Measurements from ENCODE around the gene ZFAND3.
"Not testable (repeated sequence)": the region's sequence is repeated elsewhere in the genome, so short reads cannot be mapped to it uniquely, and the experiment has no call there.

The ZFAND3 gene

DNA sequence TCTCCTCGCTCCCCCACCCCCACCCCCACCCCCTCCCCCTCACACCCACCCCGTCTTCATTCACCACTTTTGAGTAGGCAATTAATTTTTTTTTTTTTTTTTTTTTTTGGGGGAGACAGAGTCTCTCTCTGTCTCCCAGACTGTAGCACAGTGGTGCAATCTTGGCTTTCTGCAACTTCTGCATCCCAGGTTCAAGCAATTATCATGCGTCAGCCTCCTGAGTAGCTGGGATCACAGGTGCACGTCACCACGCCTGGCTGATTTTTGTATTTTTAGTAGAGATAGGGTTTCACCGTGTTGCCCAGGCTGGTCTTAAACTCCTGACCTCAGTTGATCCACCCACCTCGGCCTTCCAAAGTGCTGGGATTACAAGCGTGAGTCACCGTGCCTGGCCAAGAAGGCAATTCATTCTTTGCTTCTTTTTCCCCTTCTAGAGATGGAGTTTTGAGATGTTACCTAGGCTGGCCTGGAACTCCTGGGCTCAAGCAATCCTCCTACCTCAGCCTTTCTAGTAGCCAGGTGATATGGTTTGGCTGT is 230.4 kb downstream of the ZFAND3 start:
- DNase-seq (ENCODE audit: low spot score) = not testable (repeated sequence)

GRCh38 chr6:38051819-38052434 is 232.4 kb downstream of the ZFAND3 start:
- no peak for DNase-seq (ENCODE audit: low spot score)

- DNase-seq (ENCODE audit: low spot score) = no peak
Observed at GRCh38 chr6:38054527-38055202, 235.1 kb downstream of the ZFAND3 start.

DNA sequence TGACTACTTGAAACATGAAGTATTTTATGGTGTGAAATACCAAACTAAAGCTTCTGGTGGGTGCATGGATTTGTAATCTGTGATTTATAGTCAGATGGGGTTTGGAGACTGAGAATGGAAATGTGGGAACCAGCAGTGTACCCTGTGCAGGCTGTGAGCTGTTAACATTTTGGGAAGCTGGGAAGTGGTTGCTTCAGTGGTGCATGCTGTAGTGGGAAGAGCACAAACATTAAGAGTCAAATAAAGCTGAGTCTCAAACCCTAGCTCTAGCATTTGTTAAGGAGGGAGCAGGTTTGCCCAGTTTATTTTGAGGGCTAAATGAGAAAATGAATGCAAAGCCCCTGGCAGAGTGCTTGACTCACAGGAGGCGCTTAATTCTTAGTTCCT is 235.7 kb downstream of the ZFAND3 start:
- no peak for DNase-seq (ENCODE audit: low spot score)

GRCh38 chr6:38056361-38056760 is 236.8 kb downstream of the ZFAND3 start:
- DNase-seq (ENCODE audit: low spot score) = no peak

- peak; percentile 55 for DNase-seq (ENCODE audit: low spot score)
Observed at GRCh38 chr6:38057994-38058393, 238.5 kb downstream of the ZFAND3 start.

GRCh38 chr6:38062066-38062465 is 242.5 kb downstream of the ZFAND3 start:
- no peak for DNase-seq (ENCODE audit: low spot score)

DNA sequence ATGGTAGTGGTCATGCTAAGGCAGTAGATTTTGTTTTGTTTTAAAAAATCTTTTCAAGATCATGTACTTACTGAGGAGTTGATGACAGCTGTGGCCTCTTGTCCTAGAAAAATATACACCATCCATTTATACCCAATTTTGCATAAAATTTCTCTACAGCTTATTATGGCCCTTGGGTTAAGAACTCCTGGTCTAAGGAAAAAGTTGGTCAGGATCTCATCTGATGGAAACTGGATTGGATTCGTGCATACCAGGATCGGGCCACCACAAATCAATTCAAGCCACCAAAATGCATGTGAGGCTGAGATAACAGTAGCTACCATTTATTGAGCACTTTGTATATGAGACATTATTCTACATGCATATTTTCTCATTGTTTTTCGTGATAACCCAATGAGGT is 244.4 kb downstream of the ZFAND3 start:
- no peak for DNase-seq (ENCODE audit: low spot score)

DNA sequence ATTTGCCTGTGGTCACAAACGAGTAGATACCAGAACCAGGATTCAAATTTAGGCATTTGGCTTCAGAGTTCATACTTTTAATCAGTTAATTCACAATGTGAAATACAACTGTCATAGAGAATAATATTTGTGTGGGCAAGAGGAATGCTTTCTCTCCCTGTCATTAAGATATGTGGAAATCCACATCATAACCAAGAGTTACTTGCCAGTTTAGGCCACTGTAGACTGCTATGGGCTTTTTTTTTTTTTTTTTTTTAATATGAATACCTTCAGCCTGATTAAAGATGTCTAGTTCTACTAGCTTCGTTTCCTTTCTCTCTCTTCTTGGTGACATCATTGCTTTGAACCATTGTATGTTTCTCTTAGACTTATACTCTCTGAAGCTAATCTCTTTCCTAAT is 244.9 kb downstream of the ZFAND3 start:
- no peak for DNase-seq (ENCODE audit: low spot score)

- no peak for DNase-seq (ENCODE audit: low spot score)
Observed at GRCh38 chr6:38065734-38066305, 246.3 kb downstream of the ZFAND3 start.

- no peak for DNase-seq (ENCODE audit: low spot score)
Observed at GRCh38 chr6:38067263-38067980, 247.9 kb downstream of the ZFAND3 start.

DNA sequence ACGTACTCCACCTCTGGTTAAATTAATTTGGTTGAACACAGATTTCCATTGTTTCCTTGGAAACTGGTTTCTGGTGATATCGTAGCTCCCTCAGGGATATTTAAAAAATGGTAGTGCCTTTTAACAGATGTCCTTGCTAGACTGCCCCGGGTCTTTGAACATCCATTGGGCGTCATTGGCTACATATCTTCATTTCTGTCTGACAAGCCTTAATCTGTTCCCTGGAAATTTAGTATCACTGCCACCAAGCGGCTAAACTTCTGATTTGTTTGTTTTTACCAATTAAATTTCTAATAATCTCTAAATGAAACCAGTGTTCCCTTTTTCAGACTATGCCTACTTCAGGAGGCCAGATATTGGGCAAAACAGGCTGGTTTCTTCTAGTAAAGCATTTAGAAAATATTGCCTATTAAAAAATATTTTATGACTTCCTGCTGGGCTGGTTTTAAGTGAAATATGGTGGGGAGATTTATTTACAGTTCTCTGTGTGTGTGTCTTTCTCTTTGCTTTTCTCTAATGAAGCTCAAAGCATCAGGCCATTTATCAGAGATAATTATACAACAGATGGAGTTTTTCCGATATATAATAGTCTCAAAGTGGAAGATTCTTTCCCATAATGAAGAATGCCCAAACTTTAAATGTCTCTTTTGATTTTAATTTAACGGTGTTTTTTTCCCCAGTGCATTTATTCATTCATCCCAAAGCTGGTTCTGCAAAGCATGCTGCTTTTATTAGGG is 249.5 kb downstream of the ZFAND3 start:
- DNase-seq (ENCODE audit: low spot score) = no peak

- DNase-seq (ENCODE audit: low spot score) = no peak
Observed at GRCh38 chr6:38077488-38078030, 258.0 kb downstream of the ZFAND3 start.

DNA sequence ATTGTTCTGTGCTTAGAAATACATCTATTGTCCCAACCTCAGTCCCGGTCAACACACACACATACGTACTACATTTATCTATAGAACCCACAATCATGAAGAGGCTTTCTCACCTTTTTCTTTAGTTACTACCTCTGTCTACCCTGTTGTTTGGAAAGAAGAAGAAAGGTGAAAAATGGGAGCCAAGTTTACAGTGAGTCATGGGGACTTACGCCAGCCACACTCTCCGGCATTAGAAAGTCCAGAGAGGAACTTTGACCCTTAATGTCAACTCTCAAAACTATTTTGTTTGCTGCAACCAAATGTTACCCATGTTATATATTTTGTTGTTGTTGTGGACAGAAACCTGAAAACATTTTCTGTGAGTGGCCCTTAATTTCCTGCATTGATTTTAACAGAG is 259.1 kb downstream of the ZFAND3 start:
- no peak for DNase-seq (ENCODE audit: low spot score)

DNA sequence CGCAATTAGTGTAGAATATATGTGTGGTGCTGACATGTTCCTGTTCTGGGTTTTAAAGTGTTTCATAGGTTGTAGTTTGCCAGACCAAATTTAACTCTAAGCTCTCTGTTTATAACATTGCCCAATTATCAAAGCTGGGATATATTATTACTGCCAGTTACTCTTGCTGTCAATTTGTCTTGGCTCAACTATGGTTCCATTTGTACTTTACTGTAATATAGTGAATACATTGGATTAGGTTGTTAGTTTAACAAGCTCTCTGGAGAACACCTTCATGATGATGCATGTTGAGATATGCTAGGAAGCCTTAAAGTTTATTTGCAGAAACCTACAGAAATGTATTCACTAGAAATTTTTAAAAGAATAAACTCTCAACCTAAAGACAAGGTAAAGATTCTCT is 259.6 kb downstream of the ZFAND3 start:
- DNase-seq (ENCODE audit: low spot score) = no peak

DNA sequence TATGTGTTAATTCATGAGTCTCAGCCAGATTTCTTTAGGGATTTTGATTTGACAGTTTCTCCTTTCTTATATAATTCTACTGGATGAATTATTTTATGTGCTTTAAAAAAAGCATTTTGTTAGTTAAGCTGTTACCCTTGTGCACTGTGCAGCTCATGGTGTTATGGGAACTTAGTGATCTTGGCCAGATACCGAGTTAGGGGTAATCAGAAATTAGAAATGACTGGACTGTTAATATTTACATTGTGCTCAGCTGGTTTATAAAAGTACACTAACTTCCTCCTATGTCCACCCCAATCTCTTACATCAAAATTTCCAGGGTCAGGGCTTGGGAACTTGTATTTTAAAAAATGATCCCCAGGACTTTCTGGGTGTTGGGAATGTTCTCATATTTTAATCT is 260.0 kb downstream of the ZFAND3 start:
- no peak for DNase-seq (ENCODE audit: low spot score)

- no peak for DNase-seq (ENCODE audit: low spot score)
Observed at GRCh38 chr6:38080360-38080759, 260.8 kb downstream of the ZFAND3 start.

- no peak for DNase-seq (ENCODE audit: low spot score)
Observed at GRCh38 chr6:38080889-38081288, 261.4 kb downstream of the ZFAND3 start.

- no peak for DNase-seq (ENCODE audit: low spot score)
Observed at GRCh38 chr6:38085031-38085430, 265.5 kb downstream of the ZFAND3 start.

- no peak for DNase-seq (ENCODE audit: low spot score)
Observed at GRCh38 chr6:38086346-38086745, 266.8 kb downstream of the ZFAND3 start.

DNA sequence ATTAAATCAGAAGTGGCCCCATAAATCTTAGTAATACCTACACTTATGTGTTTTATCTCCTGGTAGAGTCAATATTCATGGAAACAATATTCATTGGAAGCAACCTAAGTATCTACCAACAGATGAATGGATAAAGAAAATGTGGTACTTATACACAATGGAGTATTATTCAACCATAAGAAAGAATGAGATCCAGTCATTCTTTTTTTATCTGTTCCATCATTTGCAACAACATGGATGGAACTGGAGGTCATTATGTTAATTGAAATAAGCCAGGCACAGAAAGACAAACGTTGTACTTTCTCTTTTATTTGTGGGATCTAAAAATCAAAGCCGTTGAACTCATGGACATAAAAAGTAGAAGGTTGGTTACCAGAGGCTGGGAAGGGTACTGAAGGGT is 268.5 kb downstream of the ZFAND3 start:
- DNase-seq (ENCODE audit: low spot score) = no peak

DNA sequence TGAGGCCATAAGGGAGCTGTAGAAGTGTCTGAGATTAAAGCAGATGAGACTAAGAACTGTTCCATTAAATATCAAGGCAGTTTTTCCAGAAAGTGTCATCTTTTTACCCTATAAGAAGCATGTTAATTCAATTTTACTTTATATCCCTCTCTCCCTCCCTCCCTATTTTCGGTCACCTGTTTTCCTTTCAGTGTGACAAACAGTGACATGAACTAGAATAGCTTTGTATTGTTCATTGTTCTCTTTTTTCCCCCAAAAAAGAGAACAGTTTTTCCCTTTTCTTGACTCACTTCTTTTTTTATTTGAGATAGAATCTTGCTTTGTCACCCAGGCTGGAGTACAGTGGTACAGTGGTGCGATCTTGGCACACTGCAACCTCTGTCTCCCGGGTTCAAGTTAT is 269.3 kb downstream of the ZFAND3 start:
- DNase-seq (ENCODE audit: low spot score) = no peak
